GM10847 (cell line): ENCODE data around the gene FAM3D.

Experiments used
- POLR2A ChIP-seq: IDR thresholded peaks from 2 replicates; pipeline ENCODE4 v1.6.1; 2011; ENCODE audit not compliant: insufficient read length; ENCODE audit errors: extremely low read depth

FAM3D gene

DNA sequence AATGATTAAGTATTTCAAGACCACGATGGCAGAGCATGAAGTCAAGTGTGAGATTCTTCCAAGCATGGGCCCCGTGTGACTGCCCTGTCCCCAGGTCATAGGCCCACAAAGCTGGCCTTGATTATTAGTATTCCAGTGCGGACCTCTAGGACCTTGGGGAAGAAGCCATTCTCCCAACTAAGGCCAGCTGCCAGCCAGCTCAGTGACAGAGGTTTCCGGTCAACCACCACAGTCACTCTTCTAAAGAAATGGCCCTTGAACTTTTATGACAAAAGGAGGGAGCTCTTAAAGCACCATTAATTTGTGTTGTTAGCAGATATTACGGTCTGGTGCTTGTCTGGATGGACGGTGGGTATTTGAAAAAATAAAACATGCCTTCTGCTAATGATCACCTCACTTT is 28.0 kb downstream of the FAM3D start:
- TF ChIP-seq POLR2A: no peak

- no peak for TF ChIP-seq POLR2A
These were observed 29.1 kb downstream of the FAM3D start for GRCh38 chr3:58637509-58637908.

DNA sequence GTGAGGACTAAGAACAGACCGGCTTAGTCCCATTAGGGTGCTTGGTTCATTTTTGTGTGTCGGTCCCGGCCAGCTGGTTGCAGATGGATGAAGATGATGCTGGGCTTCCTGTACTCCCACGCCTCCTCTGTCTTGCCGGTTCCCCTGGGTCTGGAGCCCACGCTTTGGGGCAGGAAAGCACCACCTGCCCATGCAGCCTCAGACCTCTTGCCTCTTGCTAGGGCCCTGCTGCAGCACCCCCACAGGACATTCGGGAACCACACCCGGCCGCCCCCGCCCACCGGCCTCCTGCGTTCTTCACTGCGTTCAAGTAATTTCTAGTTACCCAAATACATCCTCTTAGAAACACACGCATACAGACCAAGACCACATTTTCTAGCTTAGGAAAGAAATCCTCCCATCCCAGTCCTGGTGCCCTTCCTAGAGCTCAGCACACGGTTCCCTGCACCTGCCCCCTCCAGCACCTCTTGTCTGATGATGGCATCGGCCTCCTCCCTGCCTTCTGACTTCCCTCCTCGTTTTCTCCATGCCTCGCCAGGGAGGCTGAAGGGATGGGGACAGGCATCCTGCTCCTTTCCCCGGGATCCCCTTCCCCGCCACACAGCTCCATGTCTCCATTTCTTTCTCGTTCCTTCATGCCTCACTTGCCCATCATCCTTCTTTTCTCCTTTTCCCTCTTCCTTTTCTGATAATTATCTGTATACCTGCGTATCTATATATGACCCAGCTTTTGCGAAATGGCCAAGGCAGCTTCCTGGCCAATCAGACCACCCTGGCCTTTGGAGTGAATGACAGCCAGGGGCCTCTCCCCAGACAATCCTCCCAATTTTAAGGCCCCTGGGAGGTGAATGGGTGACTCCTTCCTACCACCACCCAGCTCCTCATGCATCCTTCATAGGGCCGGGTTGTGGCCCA is 30.9 kb downstream of the FAM3D start:
- TF ChIP-seq POLR2A: no peak

DNA sequence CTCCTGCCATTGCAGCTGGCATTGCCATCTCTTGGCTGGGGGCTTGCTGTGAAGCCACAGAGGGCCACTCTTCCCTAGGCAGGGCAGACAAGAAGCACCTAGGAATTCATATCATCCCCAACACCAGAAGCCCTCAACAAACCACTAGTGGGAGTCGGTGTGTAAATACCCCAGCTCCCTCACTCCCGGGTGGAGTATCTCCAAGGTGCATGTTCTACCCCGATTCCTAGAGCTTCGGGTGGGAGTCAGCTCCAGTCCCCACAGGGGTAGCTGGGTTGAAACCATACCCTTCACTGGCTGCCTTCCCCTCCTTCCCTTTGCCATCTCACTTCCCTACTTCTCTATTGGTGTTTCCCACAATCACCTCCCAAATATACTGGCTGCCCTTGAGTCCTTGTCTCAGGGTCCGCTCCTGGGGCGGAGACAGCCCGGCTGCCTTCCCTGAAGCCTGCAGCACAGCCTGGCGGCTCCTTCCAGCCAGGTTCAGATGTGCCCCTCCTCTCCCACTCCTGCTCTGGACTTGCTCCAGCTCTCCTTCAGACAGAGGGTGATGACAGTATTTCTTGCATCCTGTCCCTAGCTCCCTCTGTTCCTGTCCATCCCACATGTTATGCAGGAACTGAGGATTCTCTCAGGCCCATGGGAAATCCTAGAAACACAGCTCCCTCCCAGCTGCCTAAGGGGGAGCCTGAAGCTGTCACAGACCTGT is 33.3 kb downstream of the FAM3D start:
- no peak for TF ChIP-seq POLR2A

GRCh38 chr3:58631742-58632141 is 34.8 kb downstream of the FAM3D start:
- TF ChIP-seq POLR2A: no peak

GRCh38 chr3:58630710-58631092 is 35.9 kb downstream of the FAM3D start:
- no peak for TF ChIP-seq POLR2A

DNA sequence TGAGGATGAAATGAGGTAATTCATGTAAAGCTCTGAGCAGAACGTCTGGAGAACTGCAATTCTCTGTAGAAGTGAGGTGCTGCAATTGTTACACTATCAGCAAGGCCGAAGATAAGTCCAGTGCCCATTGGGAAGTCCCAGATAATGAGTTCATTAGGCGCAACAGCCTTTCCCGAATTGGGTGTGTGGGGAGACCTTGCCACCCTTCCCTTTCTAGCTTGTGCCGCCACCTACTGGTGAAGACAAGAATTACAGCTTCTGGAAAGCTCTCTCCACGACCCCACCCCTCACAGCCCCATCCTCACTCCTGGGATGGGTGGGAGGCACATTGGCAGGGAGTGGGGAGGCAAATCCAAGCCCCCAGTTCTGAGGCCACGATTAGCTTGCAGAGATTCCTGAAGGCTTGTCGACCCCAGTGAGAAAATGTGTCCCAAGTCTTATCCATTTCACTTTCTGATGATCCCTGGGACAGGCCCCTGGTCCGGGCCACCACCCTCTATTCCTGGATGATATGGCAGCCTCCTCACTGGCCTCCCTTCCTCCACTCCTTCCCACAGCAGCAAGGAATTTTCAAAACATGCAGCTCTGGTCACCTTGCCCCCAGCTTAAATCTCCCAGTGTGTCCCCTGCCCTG is 36.4 kb downstream of the FAM3D start:
- no peak for TF ChIP-seq POLR2A

DNA sequence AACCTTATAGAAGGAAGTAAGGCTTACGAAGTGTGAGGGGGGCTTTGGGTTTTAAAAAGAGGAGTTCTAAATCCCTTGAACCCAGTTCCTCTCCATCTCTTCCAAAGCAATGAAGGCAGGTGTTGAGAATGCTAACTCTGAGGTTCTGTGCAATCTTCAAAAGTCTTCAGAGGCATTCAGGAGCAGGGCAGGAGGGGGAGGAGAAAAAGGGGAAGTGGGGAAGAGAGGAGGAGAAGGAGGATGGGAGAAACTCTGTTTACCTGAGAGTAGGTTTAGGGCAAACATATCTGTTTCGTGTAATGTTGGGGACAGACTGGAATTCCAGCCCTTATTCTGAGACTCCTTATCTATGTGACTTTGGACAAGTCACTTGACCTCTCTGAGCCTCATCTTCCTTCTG is 36.9 kb downstream of the FAM3D start:
- no peak for TF ChIP-seq POLR2A

DNA sequence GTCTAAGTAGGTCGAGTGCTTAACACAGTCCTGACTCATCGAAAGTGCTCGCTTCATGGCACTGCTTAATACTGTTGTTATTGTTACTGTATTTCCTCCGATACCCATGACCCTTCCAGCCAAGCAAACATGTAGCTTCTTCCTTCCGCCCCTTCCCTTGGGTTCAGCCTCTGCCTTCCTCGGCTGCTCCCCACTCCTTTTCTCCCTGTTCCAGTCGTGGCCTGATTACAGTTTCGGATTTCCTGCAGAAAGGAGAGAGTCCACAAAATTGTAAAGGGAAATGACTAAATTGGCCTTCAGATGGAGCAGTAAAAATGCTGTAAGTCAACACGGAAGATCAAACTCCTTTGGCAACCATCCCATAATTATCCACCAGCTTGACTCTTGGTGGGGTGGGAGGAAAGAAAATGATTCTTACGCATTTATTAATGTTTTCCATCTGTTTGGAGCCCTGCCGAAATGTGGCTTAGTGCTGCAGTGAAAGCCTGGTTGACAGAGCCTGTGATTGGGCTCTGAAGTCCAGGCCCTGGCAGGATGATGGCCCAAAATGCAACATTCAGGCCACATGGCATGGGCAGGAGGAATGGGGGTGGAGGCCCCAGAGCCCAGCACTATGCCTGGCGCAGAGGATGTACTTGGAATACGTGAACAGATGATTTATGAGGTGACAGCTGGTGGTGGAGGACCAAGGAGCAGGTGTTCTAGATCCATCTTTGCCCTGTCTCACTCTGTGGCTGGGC is 37.6 kb downstream of the FAM3D start:
- TF ChIP-seq POLR2A: no peak

DNA sequence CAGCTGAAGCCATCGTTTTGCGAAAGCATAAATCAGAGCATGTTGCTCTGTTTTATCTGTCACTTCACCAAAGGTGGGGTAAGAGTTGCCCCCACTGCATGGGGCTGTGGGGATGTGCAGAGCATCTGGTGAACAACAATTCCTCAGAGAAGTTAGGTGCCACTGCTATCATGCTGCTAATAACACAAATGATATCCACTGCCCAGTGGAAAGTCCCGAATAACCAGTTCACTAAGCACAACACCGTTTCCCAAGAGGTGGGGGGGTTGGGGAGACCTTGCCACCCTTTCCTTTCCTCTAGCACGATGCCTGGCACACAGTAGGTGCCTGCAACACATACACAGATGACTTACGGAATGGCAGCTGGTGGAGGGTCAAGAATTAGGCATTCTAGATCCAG is 38.6 kb downstream of the FAM3D start:
- no peak for TF ChIP-seq POLR2A

GRCh38 chr3:58627570-58627885 is 39.0 kb downstream of the FAM3D start:
- TF ChIP-seq POLR2A: no peak

DNA sequence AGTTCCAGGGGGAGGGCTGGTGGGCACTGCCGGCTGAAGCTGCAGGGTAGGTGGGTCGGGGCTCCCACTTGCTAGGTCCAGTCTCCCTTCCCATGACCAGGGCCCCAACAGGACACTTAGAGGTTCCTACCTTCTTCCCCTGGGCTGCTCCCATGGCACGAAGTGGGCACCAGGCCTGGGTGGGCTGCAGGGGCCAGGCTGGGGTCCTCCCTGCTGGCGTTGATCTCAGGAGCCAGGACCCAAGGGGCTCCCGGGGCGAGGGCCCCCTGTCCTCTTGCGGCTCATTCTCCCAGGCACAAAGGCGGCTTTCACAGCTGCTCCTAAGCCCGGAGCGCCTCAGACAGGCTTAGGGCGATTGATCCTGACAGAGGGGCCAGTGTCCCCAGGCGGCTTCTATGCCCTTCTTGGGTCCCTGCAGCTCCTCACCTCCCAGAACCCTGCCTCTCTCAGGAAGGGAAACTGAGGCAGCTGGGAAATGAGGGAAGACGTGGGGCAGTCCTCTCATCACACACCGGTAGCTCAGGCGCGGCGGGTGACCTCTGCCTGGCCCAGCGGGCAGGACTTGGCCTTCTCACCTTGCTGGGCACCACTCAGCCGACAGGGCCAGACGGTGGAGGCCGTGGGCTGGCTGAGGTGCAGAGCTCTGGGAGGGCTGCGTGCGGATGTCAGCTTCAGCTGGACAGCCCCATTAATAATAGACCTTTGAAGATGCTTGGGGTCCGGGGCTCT is 39.6 kb downstream of the FAM3D start:
- no peak for TF ChIP-seq POLR2A

DNA sequence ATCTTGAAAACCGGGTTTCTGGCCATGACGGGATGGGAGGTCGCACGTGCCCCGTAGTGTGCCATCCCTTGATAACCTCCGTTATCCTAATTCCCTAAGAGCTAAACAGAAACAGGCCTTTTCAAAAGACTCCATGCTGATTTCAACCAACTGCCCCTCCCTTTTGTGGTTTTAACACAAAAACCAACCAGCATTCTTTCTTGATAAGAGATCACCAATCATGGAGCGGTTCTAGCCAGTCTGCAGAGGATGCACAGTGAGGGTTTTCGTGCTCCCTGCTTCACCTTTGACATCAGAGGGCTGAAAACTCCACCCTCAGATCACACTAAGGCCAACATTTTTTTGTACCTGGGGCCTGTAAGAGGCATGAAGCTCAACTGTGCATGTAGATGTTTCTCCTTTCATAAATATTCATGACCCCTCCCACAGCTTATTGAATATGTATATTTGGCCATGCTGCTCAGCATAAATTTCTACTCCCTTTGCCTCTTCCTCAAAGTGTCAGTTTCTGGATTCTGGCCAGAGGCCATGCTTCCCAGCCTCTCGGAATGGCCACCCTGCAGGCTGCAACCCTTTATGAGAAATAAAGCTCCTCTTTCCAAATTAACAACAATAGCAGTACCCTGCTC is 41.3 kb downstream of the FAM3D start:
- TF ChIP-seq POLR2A: no peak

DNA sequence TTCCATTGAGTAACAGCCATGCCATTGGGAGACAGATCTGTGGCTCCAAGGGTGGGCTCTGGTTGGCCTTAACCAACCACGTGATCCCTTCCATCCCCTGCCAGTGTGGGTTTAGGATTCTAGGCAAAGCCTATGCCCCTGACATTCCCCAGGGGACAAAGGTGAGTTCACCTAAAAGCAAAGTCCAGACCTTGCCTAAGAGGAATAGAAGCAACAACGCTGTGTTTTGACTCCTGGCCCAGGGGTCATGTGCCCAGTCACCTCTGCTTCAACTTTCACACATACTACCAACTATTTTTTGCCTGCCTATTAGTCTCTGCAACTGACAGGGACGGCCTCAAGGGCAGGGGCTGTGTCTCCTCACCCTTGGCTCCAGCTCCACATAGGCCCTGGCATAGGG is 42.0 kb downstream of the FAM3D start:
- TF ChIP-seq POLR2A: no peak
